Panc1 (cell line): ENCODE results near the gene CAPN2.

Source experiments
- POLR2AphosphoS5 ChIP-seq: IDR thresholded peaks from 2 replicates; pipeline ENCODE4 v1.6.1; 2012; ENCODE audit warnings: mild to moderate bottlenecking, low read depth, low read length, moderate library complexity
- SIN3A ChIP-seq: IDR thresholded peaks from 2 replicates; pipeline ENCODE4 v1.6.1; 2012; ENCODE audit warnings: low read depth, mild to moderate bottlenecking, low read length, moderate library complexity, borderline replicate concordance; ENCODE audit not compliant: insufficient read depth
- TCF7L2 ChIP-seq: IDR thresholded peaks from 2 replicates; pipeline ENCODE4 v1.6.1; 2011; ENCODE audit warnings: mild to moderate bottlenecking, low read depth, low read length, inconsistent platforms
- TF ChIP-seq, protein P1 (sequence below): fragments of 450-650 bp; IDR thresholded peaks from 2 replicates; pipeline ENCODE4 v1.5.1; 2017; ENCODE audit warnings: mild to moderate bottlenecking
- TF ChIP-seq, protein P2 (sequence below), 2 experiments: IDR thresholded peaks; 2 replicates each; pipeline ENCODE4 v1.6.1; 2011 to 2012; ENCODE audit warnings: low read depth in 2 of 2, control low read depth in 1 of 2, low read length in 1 of 2, mild to moderate bottlenecking in 1 of 2, moderate library complexity in 1 of 2; ENCODE audit not compliant: insufficient read depth in 1 of 2

DNA sequence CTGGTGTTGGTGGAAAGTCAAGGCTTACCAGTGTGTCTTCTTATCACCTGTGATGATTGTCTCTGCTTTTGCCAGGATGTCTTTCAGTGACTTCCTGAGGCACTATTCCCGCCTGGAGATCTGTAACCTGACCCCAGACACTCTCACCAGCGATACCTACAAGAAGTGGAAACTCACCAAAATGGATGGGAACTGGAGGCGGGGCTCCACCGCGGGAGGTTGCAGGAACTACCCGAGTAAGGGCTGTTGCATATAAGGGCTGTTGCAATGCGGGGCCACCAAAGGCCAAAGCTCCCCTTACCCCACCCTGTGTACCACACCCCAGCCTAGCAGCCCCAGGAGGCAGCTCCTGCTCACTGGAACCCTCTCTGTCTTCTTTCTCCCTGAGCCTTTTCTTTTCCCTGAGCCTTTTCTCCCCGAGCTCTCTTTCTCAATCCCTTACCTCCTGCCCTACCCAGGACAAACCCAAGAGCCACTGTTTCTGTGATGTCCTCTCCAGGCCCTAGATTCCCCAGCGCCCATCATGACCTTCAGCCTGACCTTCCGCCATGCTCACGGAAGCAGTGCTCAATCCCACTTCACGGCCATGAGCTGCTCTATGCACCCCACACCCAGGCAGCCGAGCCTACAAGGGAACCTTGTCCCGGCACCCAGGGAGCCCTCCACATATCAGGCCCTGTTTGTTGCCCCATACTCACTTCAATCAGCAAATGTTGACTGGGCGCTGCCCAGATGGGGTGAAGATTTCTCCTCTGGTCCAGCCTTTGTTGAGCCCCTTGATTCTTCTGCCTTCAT is 40.6 kb downstream of the CAPN2 start:
- TF ChIP-seq, protein P1, sequence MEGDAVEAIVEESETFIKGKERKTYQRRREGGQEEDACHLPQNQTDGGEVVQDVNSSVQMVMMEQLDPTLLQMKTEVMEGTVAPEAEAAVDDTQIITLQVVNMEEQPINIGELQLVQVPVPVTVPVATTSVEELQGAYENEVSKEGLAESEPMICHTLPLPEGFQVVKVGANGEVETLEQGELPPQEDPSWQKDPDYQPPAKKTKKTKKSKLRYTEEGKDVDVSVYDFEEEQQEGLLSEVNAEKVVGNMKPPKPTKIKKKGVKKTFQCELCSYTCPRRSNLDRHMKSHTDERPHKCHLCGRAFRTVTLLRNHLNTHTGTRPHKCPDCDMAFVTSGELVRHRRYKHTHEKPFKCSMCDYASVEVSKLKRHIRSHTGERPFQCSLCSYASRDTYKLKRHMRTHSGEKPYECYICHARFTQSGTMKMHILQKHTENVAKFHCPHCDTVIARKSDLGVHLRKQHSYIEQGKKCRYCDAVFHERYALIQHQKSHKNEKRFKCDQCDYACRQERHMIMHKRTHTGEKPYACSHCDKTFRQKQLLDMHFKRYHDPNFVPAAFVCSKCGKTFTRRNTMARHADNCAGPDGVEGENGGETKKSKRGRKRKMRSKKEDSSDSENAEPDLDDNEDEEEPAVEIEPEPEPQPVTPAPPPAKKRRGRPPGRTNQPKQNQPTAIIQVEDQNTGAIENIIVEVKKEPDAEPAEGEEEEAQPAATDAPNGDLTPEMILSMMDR = no peak
- TF ChIP-seq POLR2AphosphoS5 (no peak), TCF7L2 (no peak), SIN3A (no peak)
- TF ChIP-seq, protein P2, sequence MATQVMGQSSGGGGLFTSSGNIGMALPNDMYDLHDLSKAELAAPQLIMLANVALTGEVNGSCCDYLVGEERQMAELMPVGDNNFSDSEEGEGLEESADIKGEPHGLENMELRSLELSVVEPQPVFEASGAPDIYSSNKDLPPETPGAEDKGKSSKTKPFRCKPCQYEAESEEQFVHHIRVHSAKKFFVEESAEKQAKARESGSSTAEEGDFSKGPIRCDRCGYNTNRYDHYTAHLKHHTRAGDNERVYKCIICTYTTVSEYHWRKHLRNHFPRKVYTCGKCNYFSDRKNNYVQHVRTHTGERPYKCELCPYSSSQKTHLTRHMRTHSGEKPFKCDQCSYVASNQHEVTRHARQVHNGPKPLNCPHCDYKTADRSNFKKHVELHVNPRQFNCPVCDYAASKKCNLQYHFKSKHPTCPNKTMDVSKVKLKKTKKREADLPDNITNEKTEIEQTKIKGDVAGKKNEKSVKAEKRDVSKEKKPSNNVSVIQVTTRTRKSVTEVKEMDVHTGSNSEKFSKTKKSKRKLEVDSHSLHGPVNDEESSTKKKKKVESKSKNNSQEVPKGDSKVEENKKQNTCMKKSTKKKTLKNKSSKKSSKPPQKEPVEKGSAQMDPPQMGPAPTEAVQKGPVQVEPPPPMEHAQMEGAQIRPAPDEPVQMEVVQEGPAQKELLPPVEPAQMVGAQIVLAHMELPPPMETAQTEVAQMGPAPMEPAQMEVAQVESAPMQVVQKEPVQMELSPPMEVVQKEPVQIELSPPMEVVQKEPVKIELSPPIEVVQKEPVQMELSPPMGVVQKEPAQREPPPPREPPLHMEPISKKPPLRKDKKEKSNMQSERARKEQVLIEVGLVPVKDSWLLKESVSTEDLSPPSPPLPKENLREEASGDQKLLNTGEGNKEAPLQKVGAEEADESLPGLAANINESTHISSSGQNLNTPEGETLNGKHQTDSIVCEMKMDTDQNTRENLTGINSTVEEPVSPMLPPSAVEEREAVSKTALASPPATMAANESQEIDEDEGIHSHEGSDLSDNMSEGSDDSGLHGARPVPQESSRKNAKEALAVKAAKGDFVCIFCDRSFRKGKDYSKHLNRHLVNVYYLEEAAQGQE (IDR thresholded peaks at IDR 0.05; ENCODE audit: insufficient read depth in 1 of 2, low read depth in 2 of 2, low read length in 1 of 2) = no peak
